GM19240 (cell line): ENCODE data around the gene MSMP.
A peak's percentile ranks its signal among the peaks of the same experiment; 100 is the strongest.

Experiments used
- DNase-seq: peaks from one replicate; pipeline ENCODE4 v3.0.0; 2011; ENCODE audit warnings: low spot score; ENCODE audit not compliant: insufficient read length

MSMP gene

GRCh38 chr9:35743880-35744518 is 10.1 kb downstream of the MSMP start:
- DNase-seq: no peak

GRCh38 chr9:35743452-35743851 is 10.6 kb downstream of the MSMP start:
- DNase-seq: no peak

- no peak for DNase-seq
These were observed 12.3 kb downstream of the MSMP start for GRCh38 chr9:35741740-35742139.

GRCh38 chr9:35740243-35740642 is 13.8 kb downstream of the MSMP start:
- DNase-seq: no peak

- no peak for DNase-seq
These were observed 15.2 kb downstream of the MSMP start for GRCh38 chr9:35738924-35739323.

- DNase-seq: no peak
These were observed 15.9 kb downstream of the MSMP start for GRCh38 chr9:35738186-35738585.

- no peak for DNase-seq
These were observed 16.9 kb downstream of the MSMP start for GRCh38 chr9:35737143-35737542.

- DNase-seq: peak; percentile 61
These were observed 17.9 kb downstream of the MSMP start for GRCh38 chr9:35736201-35736633.

- DNase-seq: no peak
These were observed 20.0 kb downstream of the MSMP start for GRCh38 chr9:35734096-35734495.

GRCh38 chr9:35732800-35733541 is 21.1 kb downstream of the MSMP start:
- DNase-seq: no peak

GRCh38 chr9:35732185-35732799 is 21.8 kb downstream of the MSMP start, which contains the start of the genes CREB3 and TLN1:
Gene CREB3, plus strand, starts transcription at chr9:35732666. Its CDS starts 107 bp downstream, at chr9:35732773.
Gene TLN1, minus strand, starts transcription at chr9:35732195. Its CDS starts 6,501 bp downstream, at chr9:35725694.
- DNase-seq: peak; percentile 94

GRCh38 chr9:35731415-35732184 is 22.5 kb downstream of the MSMP start:
- DNase-seq: no peak

- no peak for DNase-seq
These were observed 23.6 kb downstream of the MSMP start for GRCh38 chr9:35730486-35730854.

GRCh38 chr9:35729700-35730485 is 24.2 kb downstream of the MSMP start:
- DNase-seq: no peak

- DNase-seq: no peak
These were observed 25.0 kb downstream of the MSMP start for GRCh38 chr9:35729101-35729500.

GRCh38 chr9:35728041-35728971 is 25.8 kb downstream of the MSMP start:
- DNase-seq: peak; percentile 58

- no peak for DNase-seq
These were observed 26.4 kb downstream of the MSMP start for GRCh38 chr9:35727676-35728040.

- DNase-seq: no peak
These were observed 27.1 kb downstream of the MSMP start for GRCh38 chr9:35726931-35727330.

GRCh38 chr9:35725362-35725761 is 28.7 kb downstream of the MSMP start:
- no peak for DNase-seq

- no peak for DNase-seq
These were observed 30.2 kb downstream of the MSMP start for GRCh38 chr9:35723908-35724307.
